GM18519 (cell line): ENCODE results near the gene FOXO3.
"Not testable (repeated sequence)": the region's sequence is repeated elsewhere in the genome, so short reads cannot be mapped to it uniquely, and the experiment has no call there.

ENCODE experiments used
- ATAC-seq: cut with Tn5 transposase; IDR thresholded peaks from one replicate; pipeline ENCODE4 v1.9.1; 2021; ENCODE audit warnings: mild to moderate bottlenecking, moderate library complexity; ENCODE audit not compliant: unreplicated experiment, low FRiP score

Gene FOXO3

DNA sequence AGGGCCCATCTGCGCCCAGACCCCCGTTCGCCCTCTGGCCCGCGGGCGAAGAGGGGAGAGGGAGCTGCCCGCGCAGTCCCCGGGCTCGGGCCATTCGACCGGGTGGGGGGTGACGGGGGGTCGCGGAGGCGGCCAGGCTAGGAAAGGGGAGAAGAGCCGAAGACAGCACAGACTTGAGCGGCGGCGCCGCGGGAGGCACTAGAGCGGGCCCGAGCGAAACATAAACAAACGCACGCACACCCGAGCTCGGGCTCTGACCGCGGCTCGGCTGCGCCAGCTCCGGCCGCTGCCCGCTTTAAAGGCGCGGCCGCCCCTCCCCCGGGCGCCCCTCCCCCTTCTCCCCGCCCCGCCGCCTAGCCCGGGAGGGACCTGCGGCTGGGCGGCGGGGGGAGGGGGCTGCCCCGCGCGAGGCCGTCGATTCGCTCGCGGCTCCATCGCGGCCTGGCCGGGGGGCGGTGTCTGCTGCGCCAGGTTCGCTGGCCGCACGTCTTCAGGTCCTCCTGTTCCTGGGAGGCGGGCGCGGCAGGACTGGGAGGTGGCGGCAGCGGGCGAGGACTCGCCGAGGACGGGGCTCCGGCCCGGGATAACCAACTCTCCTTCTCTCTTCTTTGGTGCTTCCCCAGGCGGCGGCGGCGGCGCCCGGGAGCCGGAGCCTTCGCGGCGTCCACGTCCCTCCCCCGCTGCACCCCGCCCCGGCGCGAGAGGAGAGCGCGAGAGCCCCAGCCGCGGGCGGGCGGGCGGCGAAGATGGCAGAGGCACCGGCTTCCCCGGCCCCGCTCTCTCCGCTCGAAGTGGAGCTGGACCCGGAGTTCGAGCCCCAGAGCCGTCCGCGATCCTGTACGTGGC is at the start of gene FOXO3:
Gene FOXO3 (plus strand): TSS at position 455 of the 846 bp plus-strand sequence. CDS start 292 bp downstream, at position 747.
- no peak for ATAC-seq

DNA sequence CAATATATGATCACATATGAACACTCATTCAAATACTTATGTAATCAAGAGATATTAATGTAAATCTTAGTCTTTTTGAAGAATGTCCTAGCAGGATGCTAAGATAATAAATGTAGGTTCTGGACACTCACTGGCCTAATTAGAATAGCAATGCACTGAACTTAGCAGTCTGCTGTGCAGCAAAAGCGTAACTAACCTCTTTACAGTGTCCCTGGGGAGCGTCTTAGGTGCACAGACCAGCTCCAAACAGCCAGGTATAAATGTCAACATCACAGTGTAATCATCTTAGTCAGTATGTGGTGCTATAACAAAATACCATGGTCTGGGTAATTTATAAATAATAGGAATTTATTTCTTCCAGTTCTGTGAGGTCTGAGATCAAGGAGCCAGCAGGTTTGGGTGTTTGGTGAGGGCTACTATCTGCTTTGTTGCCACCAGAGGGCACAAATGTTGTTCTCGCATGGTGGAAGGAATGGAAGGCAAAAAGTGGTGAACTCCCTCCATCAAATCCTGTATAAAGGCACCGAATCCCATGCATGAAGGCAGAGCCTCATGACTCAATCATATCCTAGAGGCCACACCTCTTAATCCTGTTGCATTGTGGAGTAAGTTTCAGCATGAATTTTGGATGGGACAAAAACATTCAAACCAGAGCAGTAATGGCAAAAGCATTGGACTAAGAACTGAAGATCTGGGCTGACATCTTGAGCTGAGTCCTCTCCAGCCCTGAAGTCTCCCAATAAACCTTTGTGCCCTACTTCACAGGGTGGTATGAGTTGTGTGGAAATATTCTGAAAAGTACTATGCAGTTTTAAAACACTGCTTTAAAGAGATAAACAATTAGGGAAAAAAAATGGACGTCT is 41.8 kb upstream of the FOXO3 start:
- ATAC-seq, result no peak

DNA sequence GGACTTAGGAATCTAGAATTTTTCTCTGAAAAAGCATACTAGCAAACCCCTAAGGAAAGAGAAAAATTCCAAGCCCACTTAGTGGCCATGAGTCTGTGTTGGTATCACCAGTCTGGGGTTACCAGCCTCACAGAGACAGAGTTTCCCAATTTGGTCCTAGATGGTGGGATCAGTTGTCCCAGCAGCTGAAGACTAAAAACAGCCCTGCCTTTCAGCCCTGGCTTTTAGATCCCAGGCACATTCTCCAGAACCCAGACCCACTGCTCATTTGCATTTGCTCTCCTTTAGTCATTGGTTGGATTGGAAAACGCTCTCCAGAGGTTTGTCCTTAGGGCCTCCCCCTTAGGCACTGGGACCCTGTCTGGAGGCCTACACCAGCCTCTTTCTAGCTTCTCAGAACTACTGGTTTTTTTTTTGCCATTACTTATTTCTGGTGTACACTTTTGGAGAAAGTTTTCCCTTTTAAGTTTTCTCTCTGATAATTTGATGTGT is 39.1 kb upstream of the FOXO3 start:
- ATAC-seq, result no peak

DNA sequence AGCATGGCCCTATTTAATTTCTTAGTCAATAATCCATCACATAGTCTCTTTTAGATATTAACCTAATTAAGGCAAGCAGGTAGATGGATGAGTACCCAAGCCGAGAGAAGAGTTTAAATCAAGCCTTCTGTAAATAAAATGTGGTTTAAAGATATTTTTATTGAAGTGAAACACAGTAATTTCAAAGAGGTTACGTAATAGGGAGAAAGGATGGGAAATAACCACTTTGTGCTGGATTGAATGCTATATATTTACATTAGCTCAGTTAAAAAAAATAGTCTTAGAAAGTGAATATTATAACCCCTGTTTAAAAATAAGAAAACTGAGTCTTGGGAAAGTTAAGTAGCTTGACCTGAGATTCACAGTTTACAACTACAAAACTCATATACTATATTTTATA is 37.0 kb upstream of the FOXO3 start:
- ATAC-seq, result no peak

- no peak for ATAC-seq
Observed at GRCh38 chr6:108524528-108525248, 36.0 kb upstream of the FOXO3 start.

DNA sequence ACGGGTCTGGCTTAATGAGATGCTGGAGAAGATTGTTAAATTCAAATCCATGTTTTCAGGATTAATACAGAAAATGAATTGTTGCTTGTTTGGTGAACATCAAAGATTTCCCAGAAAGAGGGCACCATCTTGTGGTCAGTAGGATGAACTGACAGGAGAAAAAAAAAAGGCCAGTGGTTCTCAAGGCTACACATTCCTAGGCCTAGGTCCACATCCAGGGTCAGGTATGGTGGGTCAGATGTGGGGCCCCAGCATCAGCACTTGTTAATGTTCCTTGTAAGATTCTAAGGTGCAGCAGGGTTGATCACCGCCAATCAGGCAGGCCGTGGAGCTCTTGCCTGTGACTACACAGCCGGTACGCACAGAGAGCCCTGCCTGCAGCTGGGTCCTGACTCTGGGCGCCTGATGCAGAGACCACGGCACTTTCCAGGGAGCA is 34.0 kb upstream of the FOXO3 start:
- ATAC-seq, result no peak

GRCh38 chr6:108528878-108529277 is 31.8 kb upstream of the FOXO3 start:
- ATAC-seq, result no peak

DNA sequence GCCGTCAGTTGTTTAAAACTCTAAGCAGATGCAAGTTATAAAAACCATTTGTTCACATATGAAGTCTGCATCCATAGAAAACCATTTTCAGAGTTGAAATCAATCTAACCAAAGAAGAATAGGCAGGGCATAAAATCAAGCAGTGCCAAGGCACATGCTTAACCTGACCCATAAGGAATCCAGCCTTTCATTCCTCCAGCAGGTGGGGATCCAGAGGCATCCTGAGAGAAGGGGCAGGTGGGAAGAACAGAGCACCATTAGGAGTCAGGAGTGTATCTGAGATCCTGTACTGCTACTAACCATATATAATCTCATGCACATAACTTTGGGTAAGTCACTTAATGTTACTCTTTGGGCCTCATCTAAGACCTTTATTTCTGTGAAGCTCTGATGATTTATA is 29.4 kb upstream of the FOXO3 start:
- ATAC-seq, result no peak

DNA sequence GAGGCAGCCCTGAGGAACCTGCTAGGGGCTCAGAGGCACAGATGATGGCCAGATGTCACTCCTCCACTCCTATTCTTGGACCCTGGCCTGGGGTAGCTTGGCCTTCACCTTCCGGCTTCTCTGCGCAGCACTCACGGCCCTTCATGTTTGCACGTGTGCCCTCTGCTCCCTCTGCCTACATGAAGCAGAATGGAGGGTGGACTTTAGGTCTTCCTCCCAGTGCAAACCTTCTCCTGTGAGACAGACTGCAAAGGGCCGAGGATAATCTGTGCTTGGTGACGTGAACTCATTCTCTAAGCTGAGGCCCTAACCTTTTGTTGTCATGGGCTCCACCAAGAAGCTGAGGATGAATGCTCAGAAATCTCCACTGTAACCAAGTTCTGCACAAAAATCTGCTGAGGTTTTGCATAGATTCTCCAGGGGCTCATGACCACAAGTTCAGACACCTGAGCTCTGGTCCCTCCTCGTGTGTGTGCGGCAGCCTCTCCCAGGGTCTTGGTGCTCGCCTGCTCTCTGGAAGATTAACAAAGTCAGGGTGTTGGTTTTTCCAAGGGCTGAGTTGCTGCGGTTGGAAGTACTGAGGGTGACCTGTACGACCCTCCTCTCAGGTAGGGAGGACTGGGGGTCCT is 25.5 kb upstream of the FOXO3 start:
- no peak for ATAC-seq

DNA sequence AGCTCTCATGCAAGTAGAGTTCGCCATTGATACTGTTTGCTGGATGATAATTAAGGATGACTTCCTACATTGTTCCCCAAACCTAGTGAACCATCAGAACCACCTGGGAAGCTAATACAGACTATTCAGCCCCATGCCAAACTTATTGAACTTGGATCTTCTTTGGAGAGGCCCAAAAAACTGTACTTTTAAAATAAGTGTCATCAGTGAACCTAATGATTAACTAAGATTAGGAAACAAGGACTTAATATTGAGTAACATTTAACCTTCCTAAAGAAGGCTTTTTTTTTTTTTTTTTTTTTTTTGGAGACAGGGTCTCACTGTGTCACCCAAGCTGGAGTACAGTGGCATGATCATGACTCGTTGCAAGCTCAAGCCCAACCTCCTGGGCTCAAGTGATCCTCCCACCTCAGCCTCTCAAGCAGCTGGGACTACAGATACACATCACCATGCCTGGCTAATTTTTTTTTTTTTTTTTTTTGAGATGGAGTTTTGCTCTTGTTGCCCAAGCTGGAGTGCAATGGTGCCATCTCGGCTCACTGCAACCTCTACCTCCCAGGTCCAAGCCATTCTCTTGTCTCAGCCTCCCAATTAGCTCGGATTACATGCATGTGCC is 24.7 kb upstream of the FOXO3 start:
- not testable (repeated sequence) for ATAC-seq

GRCh38 chr6:108541843-108542759 is 18.6 kb upstream of the FOXO3 start:
- no peak for ATAC-seq

GRCh38 chr6:108543175-108543940 is 17.4 kb upstream of the FOXO3 start:
- no peak for ATAC-seq

DNA sequence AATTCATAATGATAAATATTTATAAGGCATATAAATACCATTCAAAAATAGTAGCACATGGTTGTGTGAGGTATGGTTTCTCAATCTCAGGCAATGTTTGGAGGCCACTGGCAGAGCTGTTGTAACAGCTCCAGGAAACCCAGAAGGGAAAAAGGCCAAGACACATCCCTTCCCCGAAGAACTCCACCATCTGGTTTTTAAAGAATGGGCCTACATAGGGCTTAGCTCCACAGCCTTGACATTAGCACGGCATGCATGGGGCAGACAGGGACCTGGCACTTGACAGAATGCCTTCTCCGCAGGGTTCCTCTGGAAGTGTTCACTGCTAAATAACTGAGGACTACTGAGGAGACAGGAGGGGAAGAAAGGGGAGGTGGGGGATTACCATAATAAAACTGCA is 16.1 kb upstream of the FOXO3 start:
- no peak for ATAC-seq

DNA sequence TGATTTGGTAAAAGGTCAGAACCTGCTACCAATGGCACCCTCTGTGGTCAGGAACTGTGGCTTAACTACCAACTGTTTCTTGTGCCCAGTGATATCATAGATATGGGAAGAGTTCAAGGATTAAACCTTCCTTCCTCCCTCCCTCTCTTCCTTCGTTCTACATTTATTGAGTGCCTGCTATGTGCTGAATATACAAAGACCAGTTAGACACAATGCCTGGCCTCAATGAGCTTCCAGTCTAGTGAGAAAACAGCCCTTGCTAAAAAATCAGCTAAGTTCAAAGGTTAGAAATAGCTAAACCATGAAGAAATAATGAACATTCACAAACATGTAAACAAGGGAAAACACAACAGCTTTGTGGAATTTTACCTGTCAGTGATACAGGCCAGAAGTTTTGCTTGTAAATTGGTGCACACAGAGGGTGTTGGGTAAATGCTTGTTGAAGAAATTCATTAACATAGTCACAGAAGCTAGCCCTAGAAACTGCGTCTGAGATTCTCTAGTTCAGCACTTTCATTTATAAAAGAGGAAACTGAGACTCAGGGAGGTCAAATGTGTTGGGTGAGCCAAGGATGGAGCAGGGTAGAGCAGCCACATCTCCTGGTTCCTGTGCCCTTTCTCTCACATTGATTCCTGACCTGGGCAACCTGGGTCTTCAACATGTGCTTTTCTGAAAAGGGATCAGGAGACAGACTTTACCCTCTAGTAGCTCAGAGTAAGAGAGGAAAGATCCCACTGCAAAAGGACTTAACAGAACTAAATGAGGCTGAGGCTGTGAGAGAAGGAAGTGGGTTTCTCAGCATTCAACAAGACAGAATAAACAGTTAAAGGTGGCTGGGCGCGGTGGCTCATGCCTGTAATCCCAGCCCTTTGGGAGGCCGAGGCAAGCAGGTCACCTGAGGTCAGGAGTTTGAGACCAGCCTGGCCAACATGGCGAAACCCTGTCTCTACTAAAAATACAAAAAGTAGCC is 14.4 kb upstream of the FOXO3 start:
- no peak for ATAC-seq

DNA sequence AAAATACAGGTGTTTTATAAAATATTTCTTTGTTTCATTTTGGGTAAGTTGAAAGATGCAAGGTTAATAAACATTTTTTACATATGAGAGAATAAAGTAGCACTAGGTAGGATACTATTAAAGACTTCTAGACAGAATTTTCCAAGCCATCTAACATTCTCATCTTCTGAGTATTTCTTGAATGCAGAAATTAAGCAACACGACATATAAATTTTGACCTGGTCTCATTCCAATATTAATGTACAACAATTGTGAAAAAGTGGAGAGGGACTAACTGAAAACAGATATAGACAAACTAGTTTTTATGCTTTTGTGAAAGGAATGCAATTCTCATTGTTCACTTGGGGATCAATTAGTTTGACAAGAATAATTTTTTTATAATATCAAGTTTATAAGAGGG is 11.5 kb upstream of the FOXO3 start:
- ATAC-seq, result no peak

DNA sequence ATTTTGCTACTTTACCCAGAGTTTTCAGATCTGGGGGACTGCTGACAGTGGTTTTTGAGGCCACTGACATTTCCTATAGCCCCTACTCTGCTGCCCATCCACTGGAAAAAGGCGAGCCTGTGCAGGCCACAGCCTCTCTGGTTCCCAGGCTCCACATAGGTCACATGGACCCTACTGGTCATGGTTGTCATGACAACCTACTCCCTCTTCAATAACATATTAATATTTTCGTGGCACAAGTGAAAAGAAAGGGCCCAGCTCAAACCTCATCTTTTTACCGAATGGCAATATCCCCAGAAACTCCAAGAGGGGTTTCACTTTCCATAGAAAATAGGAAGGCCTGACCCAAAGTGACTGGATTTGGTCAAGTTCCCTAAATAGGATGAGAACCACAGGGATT is 11.0 kb upstream of the FOXO3 start:
- ATAC-seq, result no peak

GRCh38 chr6:108550256-108550655 is 10.5 kb upstream of the FOXO3 start:
- no peak for ATAC-seq
